ENCODE data around the gene IFT80. TPM values are rescaled to one million over a fixed set of nuclear protein-coding genes. Genes with fewer than 3 reads are reported as not detected.

Gene IFT80
- total and polyA plus RNA-seq, 7 experiments from 2014 or later, result 6.3 to 36.2 (median 21.5) TPM

- no peak for DNase-seq
- Histone ChIP-seq H3K4me3 (ENCODE audit: low read length) (no peak overlapping the region), H3K27ac (ENCODE audit: low read depth, low read length) (no peak overlapping the region), H3K27me3 (ENCODE audit: control insufficient read depth in 2 of 2, insufficient read depth in 2 of 2, low read length in 2 of 2) (no peaks in the 10 kb centered on the region), H3K4me1 (ENCODE audit: control insufficient read depth in 2 of 2, insufficient read depth in 2 of 2, low read length in 2 of 2) (peaks cover 0 to 4% of the 10 kb centered on the region in 2 donors), H3K36me3 (ENCODE audit: control insufficient read depth in 2 of 3, insufficient read depth in 3 of 3, low read length in 3 of 3) (peaks cover 0 to 11% (median 0%) of the 10 kb centered on the region in 3 experiments), H3K9me3 (ENCODE audit: control insufficient read depth in 2 of 3, low read length in 3 of 3) (no peaks in the 10 kb centered on the region)
- Mint-ChIP-seq H3K4me1 (peaks cover 22 to 71% (median 46%) of the 10 kb centered on the region in 7 donors), H3K27ac (peak overlapping the region in 2 of 9 donors; percentile 36 to 66), H3K4me3 (peak overlapping the region in 1 of 10 donors; percentile 29), H3K9me3 (peaks cover 0 to 2% (median 0%) of the 10 kb centered on the region in 11 donors), H3K36me3 (peaks cover 4 to 62% (median 48%) of the 10 kb centered on the region in 5 donors), H3K27me3 (no peaks in the 10 kb centered on the region)
- ATAC-seq, result no peak
- intact Hi-C loops (cut with micrococcal nuclease), result loop anchor here (1.0 to 10.0 kb wide), 3 partner anchors 9 to 934 kb away; partner anchors contain the start of genes SPTSSB (in 1 of the 2) and TRIM59 (in 1 of the 2)
- ChIA-PET CTCF (interaction anchor here (0.6 kb wide), 1 partner anchor 281 kb away, joined by 3 read pairs; no protein-coding TSS in a partner anchor), POLR2A (no interaction called here)
Observed at GRCh38 chr3:160440687-160441086, 41.7 kb upstream of the IFT80 start.

GRCh38 chr3:160437083-160437455 lies 38.0 kb upstream of the IFT80 start:
- intact Hi-C loops (cut with micrococcal nuclease), result no loop called here
- peaks cover 0 to 2% (median 0%) of the 10 kb centered on the region in 11 donors for H3K9me3 Mint-ChIP-seq
- ChIA-PET CTCF (no interaction called here), POLR2A (no interaction called here)
- DNase-seq, result no peak
- Histone ChIP-seq H3K36me3 (ENCODE audit: control insufficient read depth in 2 of 3, insufficient read depth in 3 of 3, low read length in 3 of 3) (peaks cover 0 to 26% (median 8%) of the 10 kb centered on the region in 3 experiments), H3K4me3 (ENCODE audit: low read length) (no peak overlapping the region), H3K9me3 (ENCODE audit: control insufficient read depth in 2 of 3, low read length in 3 of 3) (no peaks in the 10 kb centered on the region), H3K4me1 (ENCODE audit: control insufficient read depth in 2 of 2, insufficient read depth in 2 of 2, low read length in 2 of 2) (peaks cover 0 to 5% of the 10 kb centered on the region in 2 donors), H3K27ac (ENCODE audit: low read depth, low read length) (no peak overlapping the region), H3K27me3 (ENCODE audit: control insufficient read depth in 2 of 2, insufficient read depth in 2 of 2, low read length in 2 of 2) (no peaks in the 10 kb centered on the region)
- no peak for ATAC-seq
- peaks cover 20 to 61% (median 44%) of the 10 kb centered on the region in 7 donors for H3K4me1 Mint-ChIP-seq
- H3K27me3 Mint-ChIP-seq, result no peaks in the 10 kb centered on the region
- peak overlapping the region in 1 of 10 donors; percentile 30 for H3K4me3 Mint-ChIP-seq
- H3K36me3 Mint-ChIP-seq, result peaks cover 0 to 52% (median 38%) of the 10 kb centered on the region in 5 donors
- H3K27ac Mint-ChIP-seq, result peak overlapping the region in 5 of 9 donors; percentile 25 to 71 (median 59)

- peaks cover 0 to 5% of the 10 kb centered on the region in 2 donors for H3K4me1 ChIP-seq (ENCODE audit: control insufficient read depth in 2 of 2, insufficient read depth in 2 of 2, low read length in 2 of 2)
- no peaks in the 10 kb centered on the region for H3K9me3 ChIP-seq (ENCODE audit: control insufficient read depth in 2 of 3, low read length in 3 of 3)
- Mint-ChIP-seq H3K36me3 (peaks cover 0 to 56% (median 39%) of the 10 kb centered on the region in 5 donors), H3K9me3 (peaks cover 0 to 2% (median 0%) of the 10 kb centered on the region in 11 donors), H3K4me1 (peaks cover 20 to 51% (median 44%) of the 10 kb centered on the region in 7 donors), H3K4me3 (peak overlapping the region in 1 of 10 donors; percentile 23), H3K27me3 (no peaks in the 10 kb centered on the region), H3K27ac (peak overlapping the region in 3 of 9 donors; percentile 8 to 54 (median 32))
- intact Hi-C loops (cut with micrococcal nuclease), result loop anchor here in 1 of 2 donors (2.0 kb wide), 1 partner anchor 13 kb away; the partner anchor contains the start of gene TRIM59
- no peak overlapping the region for H3K4me3 ChIP-seq (ENCODE audit: low read length)
- no peak for ATAC-seq
- ChIA-PET POLR2A (interaction anchor here (1.1 to 1.8 kb wide), 2 partner anchors 12 to 13 kb away, joined by 4 read pairs; no protein-coding TSS in a partner anchor), CTCF (interaction anchor here (1.0 kb wide), 1 partner anchor 16 kb away, joined by 3 read pairs; no protein-coding TSS in a partner anchor)
- H3K27me3 ChIP-seq (ENCODE audit: control insufficient read depth in 2 of 2, insufficient read depth in 2 of 2, low read length in 2 of 2), result no peaks in the 10 kb centered on the region
- no peak overlapping the region for H3K27ac ChIP-seq (ENCODE audit: low read depth, low read length)
- no peak for DNase-seq
- peaks cover 0 to 32% (median 18%) of the 10 kb centered on the region in 3 experiments for H3K36me3 ChIP-seq (ENCODE audit: control insufficient read depth in 2 of 3, insufficient read depth in 3 of 3, low read length in 3 of 3)
Observed at GRCh38 chr3:160435747-160436146, 36.7 kb upstream of the IFT80 start.

- Histone ChIP-seq H3K4me1 (ENCODE audit: control insufficient read depth in 2 of 2, insufficient read depth in 2 of 2, low read length in 2 of 2) (peaks cover 0 to 5% of the 10 kb centered on the region in 2 donors), H3K36me3 (ENCODE audit: control insufficient read depth in 2 of 3, insufficient read depth in 3 of 3, low read length in 3 of 3) (peaks cover 0 to 32% (median 18%) of the 10 kb centered on the region in 3 experiments)
- H3K9me3 Mint-ChIP-seq, result peaks cover 0 to 1% (median 0%) of the 10 kb centered on the region in 11 donors
Observed at GRCh38 chr3:160435095-160435494, 36.1 kb upstream of the IFT80 start.

GRCh38 chr3:160434071-160434470 lies 35.0 kb upstream of the IFT80 start:
- H3K36me3 ChIP-seq (ENCODE audit: control insufficient read depth in 2 of 3, insufficient read depth in 3 of 3, low read length in 3 of 3), result peaks cover 0 to 32% (median 18%) of the 10 kb centered on the region in 3 experiments

More at GRCh38 chr3:160435095-160435494, 36.1 kb upstream of the IFT80 start:
- intact Hi-C loops (cut with micrococcal nuclease), result loop anchor here in 1 of 2 donors (2.0 kb wide), 1 partner anchor 14 kb away; the partner anchor contains the start of gene TRIM59
- no peak overlapping the region for H3K27ac ChIP-seq (ENCODE audit: low read depth, low read length)
- CTCF ChIA-PET, result interaction anchor here (1.0 kb wide), 1 partner anchor 15 kb away, joined by 4 read pairs; the partner anchor contains the start of gene TRIM59
- Mint-ChIP-seq H3K27ac (peak overlapping the region in 1 of 9 donors; percentile 16), H3K4me1 (peaks cover 20 to 46% (median 40%) of the 10 kb centered on the region in 7 donors), H3K36me3 (peaks cover 0 to 54% (median 34%) of the 10 kb centered on the region in 5 donors), H3K4me3 (no peak overlapping the region), H3K27me3 (no peaks in the 10 kb centered on the region)
- H3K9me3 ChIP-seq (ENCODE audit: control insufficient read depth in 2 of 3, low read length in 3 of 3), result no peaks in the 10 kb centered on the region
- H3K4me3 ChIP-seq (ENCODE audit: low read length), result no peak overlapping the region
- POLR2A ChIA-PET, result interaction anchor here (1.8 kb wide), 1 partner anchor 14 kb away, joined by 4 read pairs; no protein-coding TSS in a partner anchor
- no peak for ATAC-seq
- no peak for DNase-seq
- no peaks in the 10 kb centered on the region for H3K27me3 ChIP-seq (ENCODE audit: control insufficient read depth in 2 of 2, insufficient read depth in 2 of 2, low read length in 2 of 2)

GRCh38 chr3:160427832-160428424 lies 28.9 kb upstream of the IFT80 start:
- CTCF ChIA-PET, result no interaction called here
- Histone ChIP-seq H3K36me3 (ENCODE audit: control insufficient read depth in 2 of 3, insufficient read depth in 3 of 3, low read length in 3 of 3) (peaks cover 0 to 35% (median 14%) of the 10 kb centered on the region in 3 experiments), H3K4me1 (ENCODE audit: control insufficient read depth in 2 of 2, insufficient read depth in 2 of 2, low read length in 2 of 2) (no peaks in the 10 kb centered on the region), H3K9me3 (ENCODE audit: control insufficient read depth in 2 of 3, low read length in 3 of 3) (no peaks in the 10 kb centered on the region), H3K27ac (ENCODE audit: low read depth, low read length) (no peak overlapping the region), H3K4me3 (ENCODE audit: low read length) (no peak overlapping the region), H3K27me3 (ENCODE audit: control insufficient read depth in 2 of 2, insufficient read depth in 2 of 2, low read length in 2 of 2) (no peaks in the 10 kb centered on the region)
- H3K9me3 Mint-ChIP-seq, result peaks cover 0 to 1% (median 0%) of the 10 kb centered on the region in 11 donors
- DNase-seq (no peak), ATAC-seq (no peak)
- peaks cover 0 to 22% (median 2%) of the 10 kb centered on the region in 7 donors for H3K4me1 Mint-ChIP-seq
- no peaks in the 10 kb centered on the region for H3K27me3 Mint-ChIP-seq
- H3K4me3 Mint-ChIP-seq, result no peak overlapping the region
- H3K27ac Mint-ChIP-seq, result peak overlapping the region in 1 of 9 donors; percentile 13
- POLR2A ChIA-PET, result no interaction called here
- peaks cover 4 to 43% (median 18%) of the 10 kb centered on the region in 5 donors for H3K36me3 Mint-ChIP-seq
- intact Hi-C loops (cut with micrococcal nuclease), result no loop called here

More at GRCh38 chr3:160434071-160434470, 35.0 kb upstream of the IFT80 start:
- peaks cover 0 to 5% of the 10 kb centered on the region in 2 donors for H3K4me1 ChIP-seq (ENCODE audit: control insufficient read depth in 2 of 2, insufficient read depth in 2 of 2, low read length in 2 of 2)
- intact Hi-C loops (cut with micrococcal nuclease), result loop anchor here in 1 of 2 donors (2.0 kb wide), 1 partner anchor 15 kb away; the partner anchor contains the start of gene TRIM59
- DNase-seq, result no peak
- no peaks in the 10 kb centered on the region for H3K27me3 ChIP-seq (ENCODE audit: control insufficient read depth in 2 of 2, insufficient read depth in 2 of 2, low read length in 2 of 2)
- no peak overlapping the region for H3K4me3 ChIP-seq (ENCODE audit: low read length)
- H3K27ac ChIP-seq (ENCODE audit: low read depth, low read length), result no peak overlapping the region
- ChIA-PET POLR2A (no interaction called here), CTCF (interaction anchor here (1.0 kb wide), 1 partner anchor 16 kb away, joined by 4 read pairs; the partner anchor contains the start of gene TRIM59)
- Mint-ChIP-seq H3K4me1 (peaks cover 20 to 42% (median 33%) of the 10 kb centered on the region in 7 donors), H3K4me3 (no peak overlapping the region), H3K27ac (no peak overlapping the region), H3K36me3 (peaks cover 0 to 47% (median 28%) of the 10 kb centered on the region in 5 donors), H3K9me3 (peaks cover 0 to 1% (median 0%) of the 10 kb centered on the region in 11 donors), H3K27me3 (no peaks in the 10 kb centered on the region)
- H3K9me3 ChIP-seq (ENCODE audit: control insufficient read depth in 2 of 3, low read length in 3 of 3), result no peaks in the 10 kb centered on the region
- no peak for ATAC-seq
